Measurements from ENCODE around the gene ERMARD.

ERMARD gene

DNA sequence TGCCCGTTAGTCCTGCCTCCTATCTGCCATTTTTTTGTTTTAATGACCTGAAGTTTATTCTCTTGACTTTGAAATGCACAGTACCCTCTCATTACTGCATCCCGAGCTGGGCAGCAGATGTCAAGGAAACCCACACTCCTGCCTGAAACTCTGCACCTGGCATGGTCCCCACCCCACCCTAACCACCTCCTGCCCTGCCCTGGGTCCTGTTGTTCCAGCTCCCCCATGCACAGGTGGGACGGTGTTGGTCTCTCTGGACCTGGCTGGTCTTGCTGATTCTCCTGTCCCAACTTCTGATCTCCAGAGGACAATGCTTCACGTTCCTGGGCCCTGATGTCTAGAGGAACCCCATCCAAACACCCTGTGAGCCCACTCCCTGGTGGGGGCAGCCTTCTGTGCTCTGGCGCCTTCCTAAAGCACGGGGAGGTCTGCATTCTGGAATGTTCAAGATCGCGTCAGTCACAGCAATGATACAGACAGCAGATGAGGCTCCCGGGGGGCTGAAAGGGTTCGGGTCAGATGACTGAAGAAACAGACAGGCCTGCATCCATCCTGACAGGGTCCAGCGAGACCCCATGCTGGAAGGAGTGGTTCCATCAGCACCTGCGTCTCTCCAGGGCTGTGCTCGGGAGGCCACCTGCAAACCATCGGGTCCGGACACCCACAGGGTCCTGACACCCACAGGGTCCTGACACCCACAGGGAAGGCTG is 73.6 kb downstream of the ERMARD start:
- no peak for DNase-seq

DNA sequence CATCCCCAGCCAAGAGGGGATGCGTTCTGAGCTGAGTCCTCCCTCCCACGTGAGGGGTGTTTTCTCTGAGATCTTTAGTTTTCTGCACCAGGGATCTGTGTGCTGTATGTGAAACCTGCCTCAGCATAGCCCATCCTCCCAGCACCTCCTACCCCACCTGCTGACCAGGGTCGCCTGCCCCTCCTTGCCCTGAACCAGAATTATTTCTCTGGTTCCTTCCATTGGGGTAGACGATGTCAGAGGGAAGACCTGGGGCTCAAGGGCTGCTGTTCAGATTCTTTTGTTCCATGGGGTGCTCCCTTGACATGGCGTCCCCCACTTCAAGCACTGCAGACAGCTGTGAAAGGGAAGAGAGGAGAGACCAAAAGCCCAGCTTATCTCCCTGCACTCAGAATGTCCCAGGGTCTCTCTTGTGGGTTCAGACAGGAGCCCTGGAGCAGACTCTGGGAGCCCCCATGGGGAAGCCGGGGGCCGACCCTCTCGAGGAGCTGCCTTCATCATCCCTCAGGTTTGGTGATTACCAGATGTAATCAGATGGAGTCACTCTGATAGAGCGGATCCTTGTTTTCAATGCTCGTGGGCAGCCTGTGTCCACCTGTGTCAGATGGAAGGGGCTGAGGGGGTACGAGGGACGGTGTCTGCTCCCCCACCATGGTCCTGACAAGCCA is 74.3 kb downstream of the ERMARD start:
- no peak for DNase-seq

DNA sequence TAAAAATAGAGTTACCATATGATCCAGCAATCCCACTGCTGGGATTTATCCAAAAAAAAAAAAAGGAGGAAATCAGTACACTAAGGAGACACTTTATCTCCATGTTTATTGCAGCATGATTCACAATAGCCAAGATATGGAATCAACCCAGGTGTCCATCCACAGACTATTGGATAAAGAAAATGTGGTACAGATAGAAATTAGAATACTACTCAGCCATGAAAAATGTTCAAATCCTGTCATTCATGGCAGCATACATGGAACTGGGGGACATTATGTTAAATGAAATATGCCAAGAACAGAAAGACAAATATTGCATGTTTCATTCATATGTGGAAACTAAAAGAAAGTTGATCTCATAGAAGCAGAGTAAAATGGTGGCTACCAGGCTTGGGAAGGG is 75.3 kb downstream of the ERMARD start:
- no peak for DNase-seq

DNA sequence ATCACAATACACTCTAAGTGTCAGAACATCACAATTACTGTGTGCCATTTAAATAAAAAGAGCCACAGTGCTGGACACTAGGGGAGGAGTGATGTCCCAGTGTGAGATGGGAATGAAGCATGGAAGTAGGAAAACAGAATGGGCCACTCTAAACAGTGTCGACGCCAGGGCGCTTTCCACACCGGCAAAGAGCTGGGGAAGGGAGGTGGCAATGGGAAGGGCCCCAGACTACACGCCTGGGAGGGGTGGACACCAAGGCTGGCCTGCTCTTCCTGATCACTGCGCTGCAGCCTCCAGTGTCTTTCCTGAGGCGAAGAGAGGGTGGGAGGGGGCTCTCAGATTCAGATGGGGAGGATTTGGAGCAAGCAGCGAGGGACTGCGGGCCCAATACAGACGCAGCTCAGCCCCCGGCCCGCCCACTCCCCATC is 75.9 kb downstream of the ERMARD start:
- DNase-seq = no peak

DNA sequence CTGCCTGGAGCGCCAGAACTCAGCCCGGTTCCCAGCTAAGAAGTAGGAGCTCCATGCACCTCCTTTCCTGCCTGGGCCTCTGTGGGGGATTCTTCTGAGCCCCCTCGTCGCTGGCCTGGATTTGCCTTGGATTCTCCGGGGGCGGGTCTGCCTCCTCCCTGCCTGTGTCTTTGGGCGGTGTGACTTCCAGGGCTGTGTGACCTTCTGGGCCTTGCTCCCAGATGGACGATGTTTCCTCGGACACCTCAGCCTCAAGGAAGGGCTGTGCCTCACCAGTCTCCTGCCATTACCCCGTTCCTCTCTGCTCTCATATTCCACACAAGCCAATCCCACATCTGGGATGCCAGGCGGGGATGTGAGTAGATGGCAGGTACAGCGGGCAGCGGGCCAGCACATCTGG is 76.8 kb downstream of the ERMARD start:
- DNase-seq = no peak

DNA sequence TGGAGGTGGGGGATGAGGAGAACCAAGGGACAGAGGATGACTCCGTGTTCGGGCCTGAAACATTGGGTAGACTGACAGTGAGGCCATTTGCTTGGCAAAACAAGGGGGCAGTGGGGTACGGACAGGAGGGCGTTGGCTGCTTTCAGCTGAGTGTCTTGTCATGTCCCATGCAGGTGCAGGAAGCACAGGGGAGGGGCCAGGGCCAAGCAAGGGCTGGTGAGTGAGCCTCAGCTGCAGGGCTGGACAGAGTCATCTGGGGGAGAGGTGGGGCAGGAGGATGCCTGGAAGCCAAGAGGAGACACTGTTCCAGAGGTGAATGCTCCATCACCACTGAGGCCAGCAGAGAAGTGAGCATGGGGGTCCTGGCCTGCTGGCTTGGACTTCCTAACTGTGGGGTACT is 78.4 kb downstream of the ERMARD start:
- no peak for DNase-seq

DNA sequence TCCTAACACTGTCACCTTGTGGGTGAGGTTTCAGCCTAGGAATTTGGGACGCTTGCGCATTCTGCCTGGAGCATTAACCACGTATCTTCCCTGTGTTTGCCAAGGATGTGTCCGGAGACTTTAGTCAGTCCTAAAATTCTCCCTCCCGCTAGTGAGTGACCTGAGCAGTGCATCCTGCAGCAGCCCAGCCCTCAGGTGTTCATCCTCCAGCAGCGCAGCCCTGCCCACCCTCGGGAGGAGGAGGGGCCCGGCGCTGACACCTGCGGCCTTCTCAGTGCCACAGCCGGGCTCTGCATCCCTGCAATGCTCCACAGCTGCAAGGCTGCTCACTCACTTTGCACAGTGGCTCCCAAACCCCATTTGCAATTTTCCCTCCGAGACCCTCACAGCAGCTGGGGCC is 79.5 kb downstream of the ERMARD start:
- DNase-seq = no peak

All from hypothalamus (tissue), 51 donors.